Fibroblast of skin of back (primary cell): ENCODE data around the gene TMEM170B.
A peak's percentile ranks its signal among the peaks of the same experiment; 100 is the strongest.

Source experiments
- DNase-seq: peaks from one replicate; pipeline ENCODE4 v3.0.0-alpha.2; 2013

The TMEM170B gene

DNA sequence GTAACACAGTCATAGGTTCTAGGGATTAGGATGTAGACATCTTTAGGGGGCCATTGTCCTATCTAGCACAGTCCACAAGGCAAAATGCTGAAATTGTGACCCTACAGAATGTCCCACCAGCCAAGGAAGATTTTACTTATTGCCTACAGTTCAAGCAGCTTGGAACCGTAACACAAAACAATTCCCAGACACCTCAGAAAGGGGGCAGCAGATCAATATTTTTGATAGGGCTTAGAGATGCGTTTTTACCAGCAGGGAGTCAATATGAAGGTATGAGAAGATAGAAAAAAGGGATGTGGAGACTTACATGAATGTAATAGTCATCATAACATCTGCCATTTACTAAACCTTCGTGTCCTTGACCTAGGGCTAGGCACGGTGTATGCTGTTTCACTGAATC is 81.0 kb downstream of the TMEM170B start:
- peak; percentile 49 for DNase-seq

DNA sequence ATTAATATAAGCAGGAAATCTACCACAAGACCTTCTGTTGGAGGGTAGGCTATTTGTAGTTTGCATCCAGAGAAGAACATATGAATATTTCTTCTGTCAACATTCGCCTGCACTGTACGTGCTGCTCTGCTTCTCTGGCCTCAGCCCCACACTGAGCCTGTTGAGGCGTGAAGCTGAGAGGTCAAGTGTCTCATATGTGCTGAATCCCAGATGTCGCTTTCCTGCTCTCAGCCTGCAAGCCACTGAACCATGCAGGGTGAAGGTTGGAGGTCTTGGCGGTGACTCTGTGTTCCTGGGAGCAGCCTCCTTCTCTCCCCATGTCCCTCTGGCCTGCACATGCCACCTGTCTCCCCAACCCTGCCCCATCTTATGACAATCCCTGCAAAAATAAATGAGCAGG is 83.6 kb downstream of the TMEM170B start:
- no peak for DNase-seq

DNA sequence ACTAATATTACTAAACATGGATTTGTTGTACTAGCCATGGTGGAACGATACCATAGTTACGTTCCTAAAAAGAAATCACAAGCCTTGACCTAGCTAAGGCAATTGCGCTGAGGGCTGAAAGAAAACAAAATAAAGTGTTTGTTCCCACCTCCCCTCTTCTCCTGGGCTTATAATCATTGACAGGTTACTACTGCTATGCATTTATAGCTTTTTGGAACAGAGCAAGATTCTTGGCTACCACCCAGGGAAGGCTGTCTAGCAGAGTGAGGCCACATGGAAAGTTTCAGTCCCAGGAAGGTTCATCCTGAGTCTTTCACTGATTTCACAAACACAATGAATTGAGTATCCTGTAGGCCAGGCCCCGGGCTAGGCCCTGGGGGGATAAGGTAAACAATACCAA is 84.6 kb downstream of the TMEM170B start:
- DNase-seq, result no peak

DNA sequence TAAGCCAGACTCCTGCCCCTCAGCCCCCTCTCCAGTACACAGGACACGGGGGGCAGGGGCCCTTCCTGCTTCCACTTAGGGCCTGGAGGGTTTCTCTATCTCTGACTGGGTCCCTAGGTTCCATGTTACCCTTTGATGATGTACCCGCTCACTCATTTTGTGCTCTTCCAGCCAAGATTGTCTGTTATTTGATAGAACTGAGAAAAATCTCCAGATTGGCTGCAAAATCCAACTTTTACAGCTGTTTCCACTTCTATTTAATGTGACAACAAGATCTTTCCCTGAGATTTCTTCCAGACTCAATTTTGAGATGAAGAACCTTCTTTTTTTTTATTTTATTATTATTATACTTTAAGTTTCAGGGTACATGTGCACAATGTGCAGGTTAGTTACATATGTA is 85.7 kb downstream of the TMEM170B start:
- DNase-seq, result no peak

DNA sequence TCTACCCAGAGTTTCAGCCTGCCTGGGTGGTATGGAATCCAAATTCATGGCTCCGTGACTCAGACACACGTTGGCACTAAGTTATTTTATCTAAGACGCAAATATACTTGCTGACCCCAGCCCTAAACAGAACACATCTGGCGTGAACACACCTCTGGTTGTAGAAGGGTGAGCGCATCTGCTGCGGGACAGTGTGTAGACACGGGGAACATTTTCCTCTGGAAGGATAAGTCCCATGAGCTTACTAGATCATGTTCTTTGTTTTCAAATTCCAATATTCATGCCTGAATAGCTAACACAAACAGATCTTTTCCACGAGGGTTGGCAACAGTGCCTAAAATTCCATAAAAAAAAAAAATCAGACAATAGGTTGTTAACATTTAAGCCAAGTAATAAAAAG is 87.8 kb downstream of the TMEM170B start:
- DNase-seq, result peak; percentile 26

DNA sequence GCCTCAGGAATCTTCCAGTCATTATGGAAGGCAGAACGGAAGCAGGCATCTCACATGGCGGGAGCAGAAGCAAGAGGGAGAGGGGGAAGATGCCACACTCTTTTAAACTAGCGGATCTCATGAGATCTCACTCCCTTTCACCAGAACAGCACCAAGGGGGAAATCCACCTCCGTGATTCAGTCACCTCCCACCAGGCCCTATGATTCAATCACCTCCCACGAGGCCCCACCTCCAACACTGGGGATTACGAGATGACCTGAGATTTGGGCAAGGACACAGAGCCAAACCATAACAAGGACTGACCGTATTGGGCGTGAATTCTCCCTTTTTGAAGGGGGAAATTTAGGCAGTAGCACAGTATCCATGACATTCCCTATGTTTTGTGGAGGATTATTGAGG is 88.8 kb downstream of the TMEM170B start:
- no peak for DNase-seq

DNA sequence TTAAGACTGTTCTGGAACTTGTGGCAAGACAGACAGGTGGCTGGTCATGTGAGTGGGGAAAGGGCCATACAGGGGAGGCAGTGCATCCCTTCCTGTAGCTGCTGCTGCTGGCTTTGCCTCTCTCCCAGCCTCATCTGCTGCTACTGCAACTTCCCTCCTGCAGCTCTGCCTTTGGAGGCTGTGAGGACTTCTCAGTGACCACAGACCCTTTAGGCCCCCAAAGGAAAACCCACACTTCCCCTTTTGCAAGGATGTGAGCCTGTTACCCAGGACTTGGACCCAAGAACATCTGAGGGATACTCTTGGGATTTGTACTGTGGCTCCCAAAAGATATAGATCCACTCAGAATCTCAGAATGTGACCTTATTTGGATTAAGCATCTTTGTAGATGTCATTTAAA is 91.0 kb downstream of the TMEM170B start:
- DNase-seq, result no peak

DNA sequence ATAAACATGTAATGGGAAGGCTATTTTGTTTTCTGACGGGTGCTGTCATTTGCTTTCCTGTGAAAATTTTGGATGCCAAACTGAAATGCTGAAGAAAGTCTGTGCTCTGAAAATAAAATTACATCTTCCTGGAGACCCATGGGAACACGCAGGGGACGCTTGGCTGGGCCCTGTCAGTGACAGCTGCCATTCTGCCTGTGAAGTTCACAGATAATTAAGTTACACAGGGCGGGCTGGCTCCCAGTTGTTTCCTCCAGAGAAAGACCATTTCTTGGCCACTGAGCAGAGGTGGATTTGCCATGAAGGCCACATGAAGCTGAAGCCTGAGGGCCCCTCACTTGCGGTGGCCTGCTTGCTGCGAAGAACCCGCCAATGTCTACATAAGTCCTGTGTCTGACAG is 93.5 kb downstream of the TMEM170B start:
- DNase-seq, result no peak

DNA sequence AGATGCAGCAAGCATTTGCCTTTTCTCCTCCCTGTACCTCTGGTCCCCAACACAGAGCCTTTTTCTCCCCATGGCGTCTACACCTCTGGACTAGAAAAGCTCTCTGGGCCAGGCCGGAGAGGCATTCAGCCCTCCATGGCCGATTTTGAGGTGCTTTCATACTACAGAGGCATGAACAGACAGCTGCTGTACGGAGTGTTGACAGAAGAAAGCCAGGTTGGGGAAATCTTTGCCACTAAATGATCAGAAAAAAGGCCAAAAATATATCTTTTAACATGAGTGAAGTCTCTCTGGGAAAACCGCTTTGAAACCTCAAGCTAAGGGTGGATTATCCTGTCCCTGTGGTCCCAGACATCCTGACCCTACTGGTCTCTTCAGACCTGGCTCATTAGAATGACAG is 94.0 kb downstream of the TMEM170B start:
- DNase-seq, result no peak

DNA sequence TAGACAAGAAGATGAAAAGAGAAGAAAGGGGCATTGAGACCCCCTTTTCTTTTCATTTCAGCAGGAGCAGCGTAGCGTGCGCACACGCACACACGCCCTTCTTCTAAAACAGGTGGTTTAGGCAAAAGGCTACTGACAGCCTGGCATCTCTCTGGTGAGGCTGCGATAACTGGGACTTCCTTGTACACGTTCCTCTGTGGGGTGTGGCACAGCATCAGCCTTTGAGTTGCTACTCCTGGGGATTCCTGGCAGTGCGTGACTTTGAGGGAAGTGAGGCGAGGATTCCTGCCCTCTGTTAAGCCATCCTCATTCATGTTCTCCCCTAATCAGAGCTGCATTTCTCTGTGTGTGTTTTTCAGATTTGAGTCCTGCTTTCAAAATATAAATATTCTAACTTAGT is 94.7 kb downstream of the TMEM170B start:
- peak; percentile 66 for DNase-seq

DNA sequence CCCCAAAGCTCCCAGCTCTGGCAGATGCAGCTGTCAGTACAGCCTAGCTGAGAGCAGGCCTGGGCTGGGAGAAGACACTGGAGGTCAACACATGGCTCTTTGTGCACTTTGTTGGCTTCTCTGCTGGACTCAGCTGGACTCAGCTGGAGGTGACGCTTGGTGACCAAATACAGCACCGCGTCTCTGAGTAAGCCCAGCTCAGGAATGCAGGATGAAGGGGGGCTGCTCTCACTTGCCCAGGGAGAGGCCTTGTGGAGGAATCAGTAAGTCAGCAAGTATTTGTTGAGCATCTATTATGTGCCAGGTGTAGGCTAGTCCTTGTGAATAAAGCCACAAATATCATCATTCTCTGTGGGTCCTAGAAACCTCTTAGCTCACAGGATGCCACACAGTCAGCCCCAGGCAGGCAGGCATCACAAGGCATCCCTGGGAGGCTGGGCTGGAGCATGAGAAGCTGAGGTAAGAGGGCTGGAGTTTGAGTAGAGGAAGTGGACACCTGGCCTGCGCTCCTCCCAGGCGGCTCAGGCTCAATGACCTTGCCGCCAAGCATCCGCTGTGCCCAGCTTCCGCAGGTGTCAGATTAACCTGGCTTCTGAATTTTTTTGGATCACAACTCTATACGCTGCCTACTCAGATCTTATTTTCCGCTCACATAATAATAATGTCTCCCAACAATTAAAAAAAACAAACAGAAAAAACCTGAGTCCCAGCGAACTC is 95.4 kb downstream of the TMEM170B start:
- peak; percentile 89 for DNase-seq
